22Rv1 (cell line): ENCODE data around the gene PLAGL1.

Experiments used
- CTCF ChIP-seq: fragments of 450-650 bp; IDR thresholded peaks from 2 replicates; pipeline ENCODE4 v1.5.1; 2017; ENCODE audit warnings: mild to moderate bottlenecking
- ZFX ChIP-seq: fragments of 450-650 bp; IDR thresholded peaks from 2 replicates; pipeline ENCODE4 v1.6.1; 2017; ENCODE audit warnings: antibody characterized with exemption, borderline replicate concordance

- TF ChIP-seq CTCF (no peak), ZFX (no peak)
Measured at GRCh38 chr6:143911028-143911427, 97.0 kb downstream of the PLAGL1 start.
